Neutrophil (primary cell): ENCODE measurements around the gene OS9.
A peak's percentile ranks its signal among the peaks of the same experiment; 100 is the strongest.

ENCODE experiments used
- H3K27ac ChIP-seq: fragments of 200-600 bp; sonication (generic); 2 replicates; pipeline ENCODE4 v1.5.1; 2016; ENCODE audit warnings: mild to moderate bottlenecking, moderate library complexity
- H3K27me3 ChIP-seq: fragments of 200-600 bp; sonication (generic); 2 replicates; pipeline ENCODE4 v1.6.0; 2016; ENCODE audit warnings: mild to moderate bottlenecking
- H3K36me3 ChIP-seq: fragments of 200-600 bp; sonication (generic); 2 replicates; pipeline ENCODE4 v1.5.1; 2017
- H3K4me1 ChIP-seq, 2 experiments: fragments of 200-600 bp in 1 of 2; sonication (generic) in 1 of 2; 1 replicate in 1 of 2; 2 replicates in 1 of 2; pipeline versions ENCODE4 v1.5.1 to v1.6.1; 2013 to 2016; ENCODE audit warnings: low read depth in 1 of 2, low read length in 1 of 2, mild to moderate bottlenecking in 1 of 2, moderate library complexity in 1 of 2; ENCODE audit not compliant: control insufficient read depth in 1 of 2, insufficient read depth in 1 of 2
- H3K4me3 ChIP-seq, 2 experiments: fragments of 200-600 bp in 1 of 2; sonication (generic) in 1 of 2; 1 replicate in 1 of 2; 2 replicates in 1 of 2; pipeline ENCODE4 v1.5.1; 2013 to 2016; ENCODE audit warnings: low read depth in 1 of 2, low read length in 1 of 2, mild to moderate bottlenecking in 1 of 2, moderate library complexity in 1 of 2
- H3K9me3 ChIP-seq: fragments of 200-600 bp; sonication (generic); 2 replicates; pipeline ENCODE4 v1.5.1; 2016
- TF ChIP-seq, protein P1 (sequence below): fragments of 200-600 bp; sonication (generic); IDR thresholded peaks from 2 replicates; pipeline ENCODE4 v1.5.1; 2016; ENCODE audit warnings: antibody characterized with exemption

OS9 gene

DNA sequence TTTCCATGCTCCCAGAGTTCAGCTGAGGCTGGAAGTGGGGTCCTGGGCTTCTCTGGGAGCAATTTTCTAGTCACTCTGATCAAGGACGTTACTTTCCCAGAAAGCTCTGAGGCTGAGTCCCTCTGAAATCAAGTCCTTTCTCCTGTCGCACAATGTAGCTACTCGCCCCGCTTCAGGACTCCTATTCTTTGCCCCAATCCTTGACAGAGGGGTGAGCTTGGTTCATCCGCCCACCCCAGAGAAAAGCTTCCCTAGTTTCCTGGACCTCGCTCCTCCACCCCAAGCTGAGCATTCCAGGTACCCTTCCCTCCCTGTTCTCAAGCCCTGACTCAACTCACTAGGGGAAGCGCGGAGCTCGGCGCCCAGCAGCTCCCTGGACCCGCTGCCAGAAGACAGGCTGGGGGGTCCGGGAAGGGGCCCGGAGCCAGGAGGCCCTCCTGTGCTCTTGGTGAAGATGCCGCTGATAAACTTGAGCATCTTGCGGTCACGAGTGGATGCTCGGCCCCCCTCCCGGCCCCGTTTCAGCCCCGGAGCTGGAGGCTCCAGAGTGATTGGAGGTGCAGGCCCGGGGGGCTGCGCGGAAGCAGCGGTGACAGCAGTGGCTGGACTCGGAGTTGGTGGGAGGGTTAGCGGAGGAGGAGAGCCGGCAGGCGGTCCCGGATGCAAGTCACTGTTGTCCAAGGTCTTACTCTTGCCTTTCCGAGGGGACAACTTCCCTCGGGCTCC is 43.0 kb downstream of the OS9 start:
- Histone ChIP-seq H3K27ac (no peak overlapping the region), H3K4me1 (peaks cover 29 to 31% of the 10 kb centered on the region in 2 experiments), H3K4me3 (no peak overlapping the region), H3K27me3 (no peaks in the 10 kb centered on the region), H3K36me3 (peaks cover 79% of the 10 kb centered on the region), H3K9me3 (no peaks in the 10 kb centered on the region)
- TF ChIP-seq, protein P1, sequence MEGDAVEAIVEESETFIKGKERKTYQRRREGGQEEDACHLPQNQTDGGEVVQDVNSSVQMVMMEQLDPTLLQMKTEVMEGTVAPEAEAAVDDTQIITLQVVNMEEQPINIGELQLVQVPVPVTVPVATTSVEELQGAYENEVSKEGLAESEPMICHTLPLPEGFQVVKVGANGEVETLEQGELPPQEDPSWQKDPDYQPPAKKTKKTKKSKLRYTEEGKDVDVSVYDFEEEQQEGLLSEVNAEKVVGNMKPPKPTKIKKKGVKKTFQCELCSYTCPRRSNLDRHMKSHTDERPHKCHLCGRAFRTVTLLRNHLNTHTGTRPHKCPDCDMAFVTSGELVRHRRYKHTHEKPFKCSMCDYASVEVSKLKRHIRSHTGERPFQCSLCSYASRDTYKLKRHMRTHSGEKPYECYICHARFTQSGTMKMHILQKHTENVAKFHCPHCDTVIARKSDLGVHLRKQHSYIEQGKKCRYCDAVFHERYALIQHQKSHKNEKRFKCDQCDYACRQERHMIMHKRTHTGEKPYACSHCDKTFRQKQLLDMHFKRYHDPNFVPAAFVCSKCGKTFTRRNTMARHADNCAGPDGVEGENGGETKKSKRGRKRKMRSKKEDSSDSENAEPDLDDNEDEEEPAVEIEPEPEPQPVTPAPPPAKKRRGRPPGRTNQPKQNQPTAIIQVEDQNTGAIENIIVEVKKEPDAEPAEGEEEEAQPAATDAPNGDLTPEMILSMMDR: no peak

GRCh38 chr12:57737467-57738460 is 43.8 kb downstream of the OS9 start:
- H3K27ac ChIP-seq: no peak overlapping the region
- H3K4me1 ChIP-seq: peaks cover 38 to 39% of the 10 kb centered on the region in 2 experiments
- no peak overlapping the region for H3K4me3 ChIP-seq
- peaks cover 70% of the 10 kb centered on the region for H3K36me3 ChIP-seq
- H3K9me3 ChIP-seq: no peaks in the 10 kb centered on the region
- no peaks in the 10 kb centered on the region for H3K27me3 ChIP-seq
- TF ChIP-seq, protein P1: no peak

DNA sequence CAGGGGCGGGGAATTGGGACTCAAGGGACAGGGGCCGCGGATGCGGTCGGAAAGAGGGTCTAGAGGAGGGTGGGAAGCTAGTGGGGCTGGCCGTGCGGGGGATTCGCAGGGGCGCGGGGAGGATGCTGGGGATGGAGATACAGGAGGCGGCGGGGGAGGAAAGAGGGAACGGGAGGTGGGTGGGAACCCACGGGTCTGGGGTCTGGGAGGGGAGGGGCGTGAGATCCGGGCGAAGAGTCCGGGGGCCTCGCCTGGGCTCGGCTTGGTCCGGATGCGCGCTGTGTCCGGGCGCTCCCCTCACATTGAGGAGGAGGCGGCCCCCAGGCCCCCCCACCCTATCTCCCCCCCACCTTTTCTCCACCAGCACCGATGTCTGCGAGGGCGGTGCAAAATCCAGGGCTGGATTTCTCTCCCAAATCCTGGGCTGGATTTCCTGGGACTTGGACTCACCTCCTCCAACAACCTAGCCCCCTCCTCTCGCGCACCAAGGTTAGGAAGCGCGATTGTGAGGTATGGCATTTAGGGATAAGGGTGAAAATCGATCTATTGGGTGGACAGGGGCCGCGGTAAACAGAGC is 44.8 kb downstream of the OS9 start, which contains the start of gene AGAP2:
Gene AGAP2, minus strand, starts transcription at position 82 of the 577 bp plus-strand sequence. CDS start 496 bp downstream, outside the sequence.
- Histone ChIP-seq H3K4me3 (no peak within 1 kb of the TSS), H3K27me3 (no peaks in the 10 kb centered on the region)

DNA sequence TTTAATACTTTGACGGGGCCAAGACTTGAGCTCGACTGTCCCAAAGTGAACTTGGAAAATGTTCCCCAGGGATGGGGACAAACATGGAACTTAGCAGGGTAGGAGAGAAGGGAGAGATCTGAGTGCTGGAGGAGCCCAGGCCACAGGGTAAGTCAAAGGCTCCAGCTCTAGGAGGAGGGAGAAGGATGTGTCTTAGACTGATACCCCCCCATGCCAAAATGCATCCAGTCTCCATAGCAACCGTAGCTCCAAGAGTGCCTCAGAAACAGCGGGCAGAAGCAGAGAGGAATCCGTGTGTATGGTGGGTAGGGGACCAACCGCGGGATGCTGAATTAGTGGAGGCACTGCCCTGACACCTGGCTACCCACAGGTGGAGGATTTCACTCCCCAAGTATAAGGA is 45.5 kb downstream of the OS9 start:
- H3K27ac ChIP-seq: peak overlapping the region; percentile 94
- TF ChIP-seq, protein P1: no peak

More for the DNA sequence above, 44.8 kb downstream of the OS9 start, which contains the start of gene AGAP2:
- TF ChIP-seq, protein P1: no peak
- peaks cover 45 to 48% of the 10 kb centered on the region in 2 experiments for H3K4me1 ChIP-seq
- peak within 1 kb of the TSS; percentile 94 for H3K27ac ChIP-seq
- H3K36me3 ChIP-seq: peaks cover 60% of the 10 kb centered on the region
- no peaks in the 10 kb centered on the region for H3K9me3 ChIP-seq

DNA sequence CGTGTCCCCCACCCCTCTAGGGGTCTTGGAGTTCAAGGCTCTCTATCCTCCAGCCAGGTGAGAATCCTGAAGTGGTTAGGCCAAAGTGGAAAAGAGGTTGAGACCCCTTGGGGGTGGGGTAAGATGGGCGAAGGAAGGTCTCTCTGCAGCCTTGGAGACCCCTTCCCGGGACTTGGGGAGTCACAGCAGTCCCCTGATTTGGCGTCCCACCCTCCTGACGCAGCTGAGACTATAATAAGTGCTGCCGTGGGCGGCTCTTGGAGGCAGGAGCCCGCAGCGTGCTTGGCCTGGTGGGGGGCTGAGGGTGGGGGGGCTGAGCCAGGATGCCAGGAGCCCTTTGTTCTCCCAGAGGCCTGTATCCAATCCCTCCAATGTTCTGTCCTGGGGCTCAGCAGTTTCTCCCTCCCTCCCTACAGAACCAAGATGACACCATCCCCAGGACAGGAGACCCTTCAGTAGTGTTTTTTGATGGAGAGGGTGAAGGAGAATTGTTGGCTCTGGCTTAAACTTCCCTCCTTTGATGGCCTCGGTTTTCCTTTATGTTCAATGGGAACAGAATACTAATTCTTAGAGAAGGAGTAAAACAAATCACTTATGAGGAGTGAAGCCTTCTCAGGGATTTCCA is 46.1 kb downstream of the OS9 start:
- Histone ChIP-seq H3K9me3 (no peaks in the 10 kb centered on the region), H3K36me3 (peaks cover 48% of the 10 kb centered on the region), H3K27ac (peak overlapping the region; percentile 94), H3K4me1 (peaks cover 56 to 60% of the 10 kb centered on the region in 2 experiments), H3K27me3 (no peaks in the 10 kb centered on the region), H3K4me3 (peak overlapping the region; percentile 61 to 72)
- TF ChIP-seq, protein P1: no peak

More for the DNA sequence above, 45.5 kb downstream of the OS9 start:
- Histone ChIP-seq H3K4me3 (no peak overlapping the region), H3K27me3 (no peaks in the 10 kb centered on the region), H3K4me1 (peaks cover 51 to 54% of the 10 kb centered on the region in 2 experiments), H3K9me3 (no peaks in the 10 kb centered on the region), H3K36me3 (peaks cover 54% of the 10 kb centered on the region)
